CMK (cell line): Measurements from ENCODE around the gene MIEF1.
"Not testable (repeated sequence)": the region's sequence is repeated elsewhere in the genome, so short reads cannot be mapped to it uniquely, and the experiment has no call there.

Experiments
- DNase-seq: peaks from one replicate; pipeline ENCODE4 v3.0.0-alpha.2; 2010; ENCODE audit warnings: low read depth

Gene MIEF1

GRCh38 chr22:39489094-39490068 is 12.7 kb upstream of the MIEF1 start:
- DNase-seq = no peak

GRCh38 chr22:39490135-39490798 is 11.8 kb upstream of the MIEF1 start:
- DNase-seq = no peak

- no peak for DNase-seq
These were observed 11.0 kb upstream of the MIEF1 start for GRCh38 chr22:39490966-39491680.

- DNase-seq = no peak
These were observed 10.4 kb upstream of the MIEF1 start for GRCh38 chr22:39491696-39492095.

- DNase-seq = no peak
These were observed 9.9 kb upstream of the MIEF1 start for GRCh38 chr22:39492186-39492585.

- no peak for DNase-seq
These were observed 8.3 kb upstream of the MIEF1 start for GRCh38 chr22:39493759-39494158.

GRCh38 chr22:39494471-39495120 is 7.5 kb upstream of the MIEF1 start:
- no peak for DNase-seq

- no peak for DNase-seq
These were observed 5.8 kb upstream of the MIEF1 start for GRCh38 chr22:39496131-39496838.

- DNase-seq = no peak
These were observed 4.7 kb upstream of the MIEF1 start for GRCh38 chr22:39497429-39497828.

GRCh38 chr22:39498368-39498767 is 3.7 kb upstream of the MIEF1 start:
- no peak for DNase-seq

GRCh38 chr22:39498802-39499201 is 3.3 kb upstream of the MIEF1 start:
- DNase-seq = no peak

GRCh38 chr22:39500101-39500500 is 2.0 kb upstream of the MIEF1 start:
- DNase-seq = no peak

GRCh38 chr22:39501644-39502108 is 414 bp upstream of the MIEF1 start:
- no peak for DNase-seq

- DNase-seq = no peak
These were observed 809 bp downstream of the MIEF1 start for GRCh38 chr22:39502789-39503409.

GRCh38 chr22:39503630-39504029 is 1.5 kb downstream of the MIEF1 start:
- no peak for DNase-seq

- no peak for DNase-seq
These were observed 2.0 kb downstream of the MIEF1 start for GRCh38 chr22:39504071-39504470.

- DNase-seq = not testable (repeated sequence)
These were observed 4.9 kb downstream of the MIEF1 start for GRCh38 chr22:39507021-39507420.

GRCh38 chr22:39508393-39508792 is 6.3 kb downstream of the MIEF1 start:
- DNase-seq = no peak

- DNase-seq = no peak
These were observed 8.5 kb downstream of the MIEF1 start for GRCh38 chr22:39510529-39511149.

GRCh38 chr22:39511226-39511625 is 9.1 kb downstream of the MIEF1 start:
- DNase-seq = no peak
